ENCODE results near the gene ASF1B.
"Not testable (repeated sequence)": the region's sequence is repeated elsewhere in the genome, so short reads cannot be mapped to it uniquely, and the experiment has no call there.

Gene ASF1B

GRCh38 chr19:14159059-14159458, 22.7 kb upstream of the ASF1B start:
- DNase-seq = no peak

- no peak for DNase-seq
Observed at GRCh38 chr19:14158276-14159023, 22.1 kb upstream of the ASF1B start.

GRCh38 chr19:14156971-14157717, 20.8 kb upstream of the ASF1B start:
- no peak for DNase-seq

GRCh38 chr19:14156122-14156521, 19.7 kb upstream of the ASF1B start:
- DNase-seq = no peak

- DNase-seq = no peak
Observed at GRCh38 chr19:14155371-14155770, 19.0 kb upstream of the ASF1B start.

- DNase-seq = no peak
Observed at GRCh38 chr19:14152713-14153112, 16.3 kb upstream of the ASF1B start.

- DNase-seq = no peak
Observed at GRCh38 chr19:14150770-14151661, 14.6 kb upstream of the ASF1B start.

GRCh38 chr19:14150041-14150769, 13.8 kb upstream of the ASF1B start:
- no peak for DNase-seq

- DNase-seq = no peak
Observed at GRCh38 chr19:14149509-14149994, 13.2 kb upstream of the ASF1B start.

- DNase-seq = no peak
Observed at GRCh38 chr19:14148751-14149410, 12.5 kb upstream of the ASF1B start.

- DNase-seq = no peak
Observed at GRCh38 chr19:14147797-14148605, 11.6 kb upstream of the ASF1B start.

- no peak for DNase-seq
Observed at GRCh38 chr19:14146789-14147216, 10.4 kb upstream of the ASF1B start.

GRCh38 chr19:14146169-14146568, 9.8 kb upstream of the ASF1B start:
- DNase-seq = not testable (repeated sequence)

GRCh38 chr19:14145381-14145780, 9.0 kb upstream of the ASF1B start:
- no peak for DNase-seq

GRCh38 chr19:14142262-14143190, 6.1 kb upstream of the ASF1B start:
- DNase-seq = no peak

GRCh38 chr19:14141041-14141440, 4.7 kb upstream of the ASF1B start:
- DNase-seq = no peak

GRCh38 chr19:14139944-14140343, 3.6 kb upstream of the ASF1B start:
- no peak for DNase-seq

- no peak for DNase-seq
Observed at GRCh38 chr19:14138576-14139265, 2.3 kb upstream of the ASF1B start.

- no peak for DNase-seq
Observed at GRCh38 chr19:14135985-14136508, 342 bp downstream of the ASF1B start.

All from SIG-M5 (cell line).